Inflammatory macrophage treated with lipopolysaccharide for 4 hours (primary cell): ENCODE measurements around the gene MCRS1.
A peak's percentile ranks its signal among the peaks of the same experiment; 100 is the strongest.
"Not testable (repeated sequence)": the region's sequence is repeated elsewhere in the genome, so short reads cannot be mapped to it uniquely, and the experiment has no call there.

Experiments
- DNase-seq: peaks from one replicate; pipeline ENCODE4 v3.0.0-alpha.2; 2020

The MCRS1 gene, protein sequence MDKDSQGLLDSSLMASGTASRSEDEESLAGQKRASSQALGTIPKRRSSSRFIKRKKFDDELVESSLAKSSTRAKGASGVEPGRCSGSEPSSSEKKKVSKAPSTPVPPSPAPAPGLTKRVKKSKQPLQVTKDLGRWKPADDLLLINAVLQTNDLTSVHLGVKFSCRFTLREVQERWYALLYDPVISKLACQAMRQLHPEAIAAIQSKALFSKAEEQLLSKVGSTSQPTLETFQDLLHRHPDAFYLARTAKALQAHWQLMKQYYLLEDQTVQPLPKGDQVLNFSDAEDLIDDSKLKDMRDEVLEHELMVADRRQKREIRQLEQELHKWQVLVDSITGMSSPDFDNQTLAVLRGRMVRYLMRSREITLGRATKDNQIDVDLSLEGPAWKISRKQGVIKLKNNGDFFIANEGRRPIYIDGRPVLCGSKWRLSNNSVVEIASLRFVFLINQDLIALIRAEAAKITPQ

DNA sequence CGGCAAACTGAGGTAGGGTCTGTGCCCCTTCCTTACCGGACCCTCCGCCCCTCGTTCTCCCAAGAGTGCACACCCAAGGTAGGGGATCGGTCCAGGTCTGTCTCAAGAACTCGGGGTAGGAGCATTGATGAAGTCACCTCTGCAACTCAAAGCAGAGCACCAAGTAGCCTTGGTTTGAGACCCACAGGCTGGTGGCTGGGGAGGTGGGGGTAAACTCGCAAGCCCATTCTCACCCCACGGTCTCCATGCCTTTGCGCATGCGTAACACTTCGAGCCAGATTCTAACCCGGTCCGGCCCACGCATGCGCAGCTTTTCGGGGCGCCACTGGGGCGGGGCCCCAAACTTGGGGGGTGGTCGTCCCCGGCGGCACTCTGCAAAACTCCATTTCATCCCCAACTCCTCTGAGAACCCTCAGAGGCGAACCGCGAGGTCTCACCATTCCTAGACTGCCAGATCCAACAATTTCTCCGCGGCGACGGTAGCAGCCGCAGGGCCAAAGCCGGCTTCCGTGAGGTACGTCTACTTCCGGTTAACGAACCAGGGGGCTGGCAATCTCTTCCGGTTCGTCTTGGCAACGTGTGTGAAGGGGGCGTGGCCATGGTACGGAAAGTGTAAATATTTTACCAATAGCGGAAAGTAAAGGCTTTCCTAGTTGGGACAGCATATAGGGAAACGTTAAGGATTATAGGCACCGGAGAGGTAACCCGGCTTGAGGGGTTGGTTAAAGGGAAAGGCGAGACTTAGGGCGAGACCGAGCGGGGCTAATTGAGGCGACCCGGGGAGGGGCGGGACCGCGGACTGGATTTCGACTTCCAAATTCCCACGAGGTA, at the start of gene MCRS1:
Gene MCRS1, minus strand, starts transcription at position 532 of the 831 bp plus-strand sequence. CDS start 1,411 bp downstream, outside the sequence.
- DNase-seq: peak; percentile 95

DNA sequence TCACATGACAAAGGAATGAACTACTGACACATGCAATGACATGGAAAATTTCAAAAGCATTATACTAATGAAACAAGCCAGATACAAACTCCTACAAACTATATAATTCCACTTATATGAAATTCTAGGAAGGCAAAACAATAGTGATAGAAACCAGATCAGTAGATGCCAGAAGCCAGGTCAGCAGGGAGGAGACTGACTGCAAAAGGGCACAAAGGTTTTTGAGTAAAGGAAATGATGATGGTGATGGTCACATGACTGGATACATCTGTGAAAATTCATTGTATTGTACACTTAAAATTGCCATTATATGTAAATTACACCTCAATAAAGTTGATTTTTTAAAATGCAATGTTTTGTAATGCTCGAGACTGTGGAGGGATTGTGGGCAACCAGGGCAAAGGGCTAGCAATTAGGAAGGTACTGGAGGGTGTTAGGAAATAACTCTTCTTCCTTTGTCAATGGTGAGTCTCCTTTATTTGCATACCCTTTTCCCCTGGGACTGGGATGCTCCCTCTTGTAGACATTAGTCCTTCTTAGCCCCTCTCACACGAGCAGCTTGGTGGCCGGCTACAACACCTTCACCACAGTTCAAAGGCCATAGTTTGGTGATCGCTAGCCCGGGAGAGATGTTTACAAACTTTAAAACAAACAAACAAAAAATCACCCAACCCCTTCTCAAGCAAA, 48.7 kb upstream of the MCRS1 start:
- DNase-seq: no peak

DNA sequence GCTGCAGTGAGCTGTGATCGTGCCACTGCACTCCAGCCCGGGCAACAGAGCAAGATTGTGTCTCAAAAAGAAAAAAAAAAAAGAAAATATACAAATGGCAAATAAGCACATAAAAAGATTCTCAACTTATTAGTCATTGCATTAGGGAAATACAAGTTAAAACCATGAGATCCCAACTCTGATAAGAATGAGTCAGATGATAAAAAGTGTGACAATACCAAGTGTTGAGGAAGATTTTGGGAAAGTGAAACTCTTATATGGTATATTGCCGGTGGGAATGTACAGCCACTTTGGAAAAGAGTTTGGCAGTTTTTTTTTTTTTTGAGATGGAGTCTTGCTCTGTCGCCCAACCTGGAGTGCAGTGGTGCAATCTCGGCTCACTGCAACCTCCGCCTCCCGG, 47.8 kb upstream of the MCRS1 start:
- DNase-seq: no peak

- no peak for DNase-seq
Observed at GRCh38 chr12:49612210-49612609, 44.3 kb upstream of the MCRS1 start.

DNA sequence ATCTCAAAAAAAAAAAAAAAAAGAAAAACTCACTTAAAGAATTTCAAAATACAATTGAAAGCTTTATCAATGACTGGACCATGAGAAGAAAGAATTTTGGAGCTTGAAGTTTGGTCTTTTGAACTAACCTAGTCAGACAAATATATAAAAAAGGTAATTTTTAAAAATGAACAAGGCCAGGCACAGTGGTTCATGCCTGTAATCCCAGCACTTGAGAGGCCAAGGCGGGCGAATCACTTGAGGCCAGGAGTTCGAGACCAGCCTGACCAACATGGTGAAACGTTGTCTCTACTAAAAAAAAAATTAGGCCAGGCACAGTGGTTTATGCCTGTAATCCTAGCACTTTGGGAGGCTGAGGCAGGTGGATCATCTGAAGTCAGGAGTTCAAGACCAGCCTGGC, 42.8 kb upstream of the MCRS1 start:
- DNase-seq: not testable (repeated sequence)

GRCh38 chr12:49609875-49610154, 41.9 kb upstream of the MCRS1 start:
- no peak for DNase-seq

GRCh38 chr12:49609059-49609874, 41.3 kb upstream of the MCRS1 start:
- DNase-seq: no peak

DNA sequence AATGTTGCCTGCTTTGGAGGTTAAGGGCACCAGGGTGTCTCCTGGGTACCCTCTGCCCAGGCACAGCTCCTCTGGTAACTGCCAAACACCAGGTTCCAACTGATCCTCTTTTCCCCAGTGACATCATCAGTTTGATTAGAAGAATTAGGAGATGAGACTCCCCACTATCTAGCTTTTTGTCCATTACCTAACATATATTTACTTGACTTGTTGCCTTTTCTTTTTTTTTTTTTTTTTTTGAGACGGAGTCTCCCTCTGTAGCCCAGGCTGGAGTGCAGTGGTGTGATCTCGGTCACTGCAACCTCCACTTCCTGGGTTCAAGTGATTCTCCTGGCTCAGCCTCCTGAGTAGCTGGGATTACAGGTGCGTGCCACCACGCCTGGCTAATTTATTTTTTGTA, 37.6 kb upstream of the MCRS1 start, which contains the start of gene FAM186B:
Gene FAM186B, minus strand, starts transcription at position 101 of the 400 bp plus-strand sequence. CDS start 162 bp downstream, outside the sequence.
- not testable (repeated sequence) for DNase-seq

DNA sequence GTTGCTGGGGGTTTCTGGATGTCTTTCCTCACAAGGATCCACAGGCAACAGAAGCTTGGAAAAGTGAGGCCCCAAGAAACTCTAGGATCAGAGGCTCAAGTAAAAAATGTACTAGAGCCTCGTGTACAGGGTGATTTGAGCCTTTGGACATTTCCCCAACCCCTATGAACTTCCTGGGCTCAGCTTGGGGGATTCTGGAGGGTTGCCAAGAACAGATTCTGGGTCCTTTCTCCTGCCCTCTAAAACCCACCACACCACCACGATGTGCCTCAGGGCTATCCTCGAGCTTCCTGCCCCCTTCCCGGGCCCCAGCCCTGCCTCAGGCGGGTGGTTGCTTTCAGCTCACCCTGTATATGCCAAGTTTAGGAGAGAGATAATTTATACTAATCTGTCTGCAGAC, 36.9 kb upstream of the MCRS1 start:
- no peak for DNase-seq

DNA sequence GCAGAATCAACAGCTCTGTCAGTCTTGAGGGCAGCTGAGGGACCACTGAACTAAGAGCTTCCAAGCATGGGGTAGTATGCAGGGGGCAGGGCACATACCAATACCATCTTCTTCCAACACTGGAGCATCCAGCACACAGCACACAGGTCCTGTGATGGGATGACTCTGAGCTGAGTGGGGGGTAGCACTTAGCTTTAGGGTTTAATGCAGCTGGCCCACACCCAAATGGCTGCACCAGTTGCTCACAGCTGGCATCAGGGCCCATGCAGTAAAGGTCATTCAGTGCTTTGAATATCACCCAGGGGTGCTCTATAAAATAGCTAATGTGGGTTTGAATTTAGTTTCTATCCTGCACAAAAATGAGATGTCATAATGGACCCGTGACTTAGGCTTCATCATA, 35.8 kb upstream of the MCRS1 start:
- DNase-seq: no peak

DNA sequence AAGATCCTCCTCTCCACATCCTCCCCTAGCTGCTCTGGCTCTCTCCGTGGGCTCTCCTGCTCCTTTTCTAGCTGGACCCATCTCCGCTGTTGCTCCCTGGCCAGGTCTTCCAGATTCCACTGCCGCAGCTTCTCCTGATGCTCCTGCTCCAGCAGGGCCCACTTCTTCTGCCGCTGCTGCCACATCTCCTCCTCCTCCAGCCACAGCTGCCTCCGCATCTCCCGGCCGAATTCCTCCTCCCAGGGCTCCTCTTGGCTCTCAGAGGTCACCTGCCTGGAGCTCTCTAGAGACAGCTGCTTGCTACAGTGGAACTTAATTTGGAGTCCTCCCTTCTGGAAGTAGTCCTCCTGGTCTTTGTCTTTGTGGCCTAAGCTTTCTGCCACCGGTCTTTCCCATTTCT, 32.0 kb upstream of the MCRS1 start:
- no peak for DNase-seq

DNA sequence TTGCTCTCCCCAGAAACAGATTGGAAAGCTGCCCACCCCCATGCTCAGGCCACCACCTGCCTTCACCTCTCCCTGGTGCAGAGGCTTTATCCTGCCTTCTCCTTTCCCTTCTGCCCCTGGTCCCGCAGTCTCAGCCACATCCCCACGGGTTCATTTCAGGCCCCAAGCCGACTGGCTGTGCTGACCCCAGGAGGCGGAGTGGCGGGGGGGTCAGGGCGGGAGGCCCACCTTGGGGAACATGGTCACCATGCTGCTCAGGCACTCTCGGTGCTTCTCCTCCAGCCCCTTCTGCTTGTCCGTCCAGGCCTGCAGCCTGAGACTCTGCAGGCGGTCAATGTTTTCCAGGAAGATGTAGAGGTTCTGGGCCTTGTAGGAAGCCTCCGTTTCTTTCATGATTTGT, 30.6 kb upstream of the MCRS1 start:
- no peak for DNase-seq

GRCh38 chr12:49588721-49589516, 21.0 kb upstream of the MCRS1 start:
- peak; percentile 48 for DNase-seq

- DNase-seq: no peak
Observed at GRCh38 chr12:49588281-49588680, 20.3 kb upstream of the MCRS1 start.

- no peak for DNase-seq
Observed at GRCh38 chr12:49587174-49587908, 19.4 kb upstream of the MCRS1 start.

DNA sequence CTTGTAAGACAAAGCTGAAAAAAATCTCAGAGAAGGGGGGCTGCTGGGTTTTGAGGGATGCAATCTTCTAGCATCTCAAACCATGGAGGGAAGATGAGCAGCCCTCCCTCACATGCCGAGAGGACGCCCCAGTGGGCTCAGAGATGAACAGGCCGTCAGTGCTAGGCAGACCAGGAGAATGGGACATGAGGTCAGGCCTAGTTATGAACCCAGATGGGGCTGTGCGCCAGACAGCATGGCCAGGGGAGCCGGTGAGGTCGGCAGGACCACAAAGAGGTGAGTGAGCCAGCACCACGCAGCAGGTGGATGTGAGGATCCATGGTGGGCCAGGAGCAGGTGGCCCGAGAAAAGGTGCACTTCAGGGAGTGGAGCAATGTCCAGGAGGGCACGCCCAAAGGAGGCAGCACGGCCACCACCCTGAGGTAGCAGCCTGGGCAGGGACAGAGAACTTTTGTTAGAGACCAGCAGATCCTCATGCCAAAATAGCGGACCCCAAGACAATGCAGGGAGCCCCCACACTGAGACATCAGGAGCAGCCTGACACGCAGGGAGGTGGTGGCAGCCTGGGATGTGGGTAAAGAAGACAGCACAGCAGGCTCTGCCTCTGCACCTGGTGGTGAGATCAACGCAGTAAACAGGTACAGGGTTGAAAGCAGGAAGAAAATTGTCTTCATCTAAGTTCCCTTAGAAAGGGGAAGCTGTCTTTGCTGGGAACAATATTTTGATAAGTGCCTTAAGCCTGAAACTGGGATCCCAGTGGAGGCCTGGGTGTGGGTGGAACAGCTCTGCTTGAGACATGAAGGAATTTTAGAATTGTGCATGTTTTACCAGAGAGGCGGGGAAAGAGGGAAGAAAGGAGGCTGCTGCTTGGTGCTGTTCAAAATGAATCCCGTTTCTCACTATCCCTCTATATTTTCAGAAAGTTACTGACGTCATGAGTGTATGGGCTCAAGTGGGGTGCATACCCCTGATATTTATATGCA, 17.8 kb upstream of the MCRS1 start:
- DNase-seq: no peak

DNA sequence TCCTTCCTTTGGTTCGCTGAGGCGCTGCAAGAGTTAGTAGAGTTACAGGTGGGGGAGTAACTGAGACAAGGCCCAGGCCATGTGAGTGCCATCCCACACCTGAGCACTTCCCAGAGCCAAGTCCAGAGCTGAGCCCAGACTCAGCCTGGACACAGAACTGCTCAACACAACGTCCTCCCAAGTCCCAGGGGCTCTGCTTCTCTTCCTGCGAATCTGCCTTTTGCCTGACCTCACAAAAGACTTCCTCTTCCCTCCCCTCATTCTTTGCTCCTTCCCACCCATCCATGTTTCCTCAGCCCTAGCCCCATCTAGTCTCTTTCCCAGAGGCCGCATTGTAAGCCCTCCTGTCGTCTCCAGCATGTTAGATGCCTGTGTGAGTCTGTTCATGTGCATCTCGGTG, 16.6 kb upstream of the MCRS1 start:
- no peak for DNase-seq

DNA sequence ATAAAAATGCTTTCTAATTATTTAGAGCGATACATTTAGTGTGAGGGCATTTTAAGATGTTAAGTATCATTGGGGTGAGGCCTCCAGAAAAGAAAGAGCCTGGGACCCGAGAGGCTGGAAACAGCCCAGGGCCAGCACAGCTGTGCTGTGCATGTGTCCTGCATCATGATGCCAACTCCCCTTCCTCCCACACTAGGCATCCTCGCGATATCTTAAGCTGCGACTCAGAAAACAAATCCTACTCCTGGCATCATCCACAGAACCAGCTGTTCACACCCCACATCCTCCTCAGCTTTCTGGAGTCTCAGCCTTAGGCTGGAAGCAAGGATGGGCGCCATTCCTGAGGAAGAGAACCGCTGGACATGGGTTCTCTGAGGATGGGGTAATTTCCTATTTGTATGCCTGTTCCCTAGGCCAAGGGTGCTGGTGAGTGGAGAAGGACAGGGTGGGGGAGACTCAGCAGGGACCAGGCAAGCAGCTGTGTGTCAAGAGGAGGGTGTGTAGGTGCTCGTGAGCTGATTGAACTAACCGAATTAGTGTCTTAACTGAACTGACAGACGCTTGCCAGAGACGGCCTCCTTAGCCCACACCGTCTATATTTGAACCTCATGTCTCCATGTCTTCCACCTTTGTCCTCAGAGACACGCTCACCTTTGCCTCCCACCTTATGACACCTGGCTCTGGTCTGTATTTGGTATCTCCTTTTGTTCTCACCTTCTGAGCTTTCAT, 15.6 kb upstream of the MCRS1 start:
- no peak for DNase-seq

GRCh38 chr12:49582850-49583249, 14.9 kb upstream of the MCRS1 start:
- DNase-seq: no peak
